Epithelial cell of proximal tubule (primary cell): Measurements from ENCODE around the gene RBP2. TPM values are rescaled to one million over a fixed set of nuclear protein-coding genes. Genes with fewer than 3 reads are reported as not detected.
A peak's percentile ranks its signal among the peaks of the same experiment; 100 is the strongest.

Source experiments
- DNase-seq: peaks from one replicate; pipeline ENCODE4 v3.0.0-alpha.2; 2011; ENCODE audit warnings: low read depth
- H3K4me3 ChIP-seq: 2 replicates; pipeline ENCODE4 v1.5.1; 2011; ENCODE audit warnings: low read depth, mild to moderate bottlenecking, low read length
- total RNA-seq: library from RNA; depleted of rRNA; stranded (reverse); fragments of >200 nt; gene quantifications from 2 replicates; pipeline ENCODE4 v1.2.3, GENCODE V29; 2015
- TF ChIP-seq, protein P1 (sequence below): conservative IDR thresholded peaks from 2 replicates; pipeline ENCODE4 v1.5.1; 2012; ENCODE audit warnings: low read depth, mild to moderate bottlenecking, low read length

Gene RBP2
- total RNA-seq, 1 donor from 2014 or later: not detected

DNA sequence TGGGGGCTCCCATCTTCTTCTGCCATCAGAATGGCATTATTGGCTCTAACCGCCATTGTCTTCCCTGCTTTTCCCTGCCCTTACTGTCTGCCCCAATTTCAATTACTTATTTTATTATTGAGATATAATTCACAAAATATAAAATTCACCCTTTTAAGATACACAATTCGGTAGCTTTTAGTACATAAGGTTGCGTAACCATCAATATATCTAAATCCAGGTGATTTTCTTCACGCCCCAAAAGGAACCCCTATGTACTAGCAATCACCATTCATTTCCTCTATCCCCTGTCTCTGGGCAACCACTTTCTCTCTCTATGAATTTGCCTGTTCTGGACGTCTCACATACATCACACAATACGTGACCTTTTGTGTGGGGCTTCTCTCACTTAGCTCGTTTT is 18.0 kb downstream of the RBP2 start:
- H3K4me3 ChIP-seq: no peak overlapping the region
- TF ChIP-seq, protein P1, sequence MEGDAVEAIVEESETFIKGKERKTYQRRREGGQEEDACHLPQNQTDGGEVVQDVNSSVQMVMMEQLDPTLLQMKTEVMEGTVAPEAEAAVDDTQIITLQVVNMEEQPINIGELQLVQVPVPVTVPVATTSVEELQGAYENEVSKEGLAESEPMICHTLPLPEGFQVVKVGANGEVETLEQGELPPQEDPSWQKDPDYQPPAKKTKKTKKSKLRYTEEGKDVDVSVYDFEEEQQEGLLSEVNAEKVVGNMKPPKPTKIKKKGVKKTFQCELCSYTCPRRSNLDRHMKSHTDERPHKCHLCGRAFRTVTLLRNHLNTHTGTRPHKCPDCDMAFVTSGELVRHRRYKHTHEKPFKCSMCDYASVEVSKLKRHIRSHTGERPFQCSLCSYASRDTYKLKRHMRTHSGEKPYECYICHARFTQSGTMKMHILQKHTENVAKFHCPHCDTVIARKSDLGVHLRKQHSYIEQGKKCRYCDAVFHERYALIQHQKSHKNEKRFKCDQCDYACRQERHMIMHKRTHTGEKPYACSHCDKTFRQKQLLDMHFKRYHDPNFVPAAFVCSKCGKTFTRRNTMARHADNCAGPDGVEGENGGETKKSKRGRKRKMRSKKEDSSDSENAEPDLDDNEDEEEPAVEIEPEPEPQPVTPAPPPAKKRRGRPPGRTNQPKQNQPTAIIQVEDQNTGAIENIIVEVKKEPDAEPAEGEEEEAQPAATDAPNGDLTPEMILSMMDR: no peak
- no peak for DNase-seq

DNA sequence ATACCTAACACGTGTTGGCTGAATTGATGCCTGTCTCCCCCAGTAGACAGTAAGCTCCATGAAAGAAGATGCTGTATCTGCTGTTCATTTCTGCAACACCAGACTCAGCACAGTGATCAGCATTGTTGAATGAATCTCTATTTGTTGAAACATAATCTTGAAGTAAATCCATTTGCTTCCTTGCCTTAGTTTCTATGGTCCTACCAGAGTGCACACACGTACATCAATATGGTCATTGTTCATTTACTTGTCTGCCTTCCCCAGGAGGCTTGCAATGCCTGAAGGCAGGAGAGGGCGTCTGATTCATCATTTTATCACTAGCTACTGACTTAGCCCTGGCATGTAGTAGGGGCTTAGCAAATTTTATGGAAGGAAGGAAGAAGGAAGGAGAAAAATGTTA is 19.2 kb downstream of the RBP2 start:
- H3K4me3 ChIP-seq: no peak overlapping the region
- TF ChIP-seq, protein P1: no peak
- DNase-seq: no peak

DNA sequence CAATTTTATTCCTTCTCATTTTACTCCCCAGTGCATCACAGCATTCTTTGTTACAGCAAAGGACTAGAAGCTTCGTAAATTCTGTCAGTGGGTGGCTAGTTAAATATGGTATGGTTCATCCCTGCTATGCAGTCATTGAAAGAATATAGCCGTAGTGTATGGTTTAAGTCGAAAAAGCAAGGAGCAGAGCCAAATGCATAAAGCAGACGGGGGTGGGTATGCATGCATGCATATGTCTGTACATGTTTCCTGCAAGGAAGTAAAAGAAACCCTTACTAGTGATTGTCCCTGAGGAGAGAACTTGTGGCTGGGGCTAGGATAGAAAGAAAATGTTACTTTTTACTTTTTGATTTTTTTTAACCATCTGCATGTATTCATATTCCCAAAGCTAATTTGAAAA is 19.9 kb downstream of the RBP2 start:
- TF ChIP-seq, protein P1: no peak
- no peak overlapping the region for H3K4me3 ChIP-seq
- no peak for DNase-seq

DNA sequence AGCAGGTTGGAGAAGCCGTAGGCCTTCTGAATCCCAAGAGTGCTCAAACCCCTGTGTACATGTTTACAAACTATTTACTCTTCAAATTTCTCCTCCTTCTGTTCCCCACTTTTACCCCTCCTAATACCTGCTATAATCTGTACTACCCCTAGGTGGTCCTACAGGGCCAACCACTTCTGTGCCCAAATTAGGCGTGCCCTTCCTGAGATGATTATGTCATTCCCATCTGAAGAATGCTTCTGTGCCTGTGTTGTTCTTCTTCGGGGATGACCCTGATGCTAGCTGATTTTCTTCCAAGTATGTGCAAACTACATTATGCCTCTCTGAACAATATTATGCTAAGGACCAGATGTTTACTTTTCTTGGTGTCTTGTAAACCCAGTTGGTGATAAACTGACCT is 20.5 kb downstream of the RBP2 start:
- no peak for DNase-seq
- TF ChIP-seq, protein P1: peak; percentile 18
- no peak overlapping the region for H3K4me3 ChIP-seq

DNA sequence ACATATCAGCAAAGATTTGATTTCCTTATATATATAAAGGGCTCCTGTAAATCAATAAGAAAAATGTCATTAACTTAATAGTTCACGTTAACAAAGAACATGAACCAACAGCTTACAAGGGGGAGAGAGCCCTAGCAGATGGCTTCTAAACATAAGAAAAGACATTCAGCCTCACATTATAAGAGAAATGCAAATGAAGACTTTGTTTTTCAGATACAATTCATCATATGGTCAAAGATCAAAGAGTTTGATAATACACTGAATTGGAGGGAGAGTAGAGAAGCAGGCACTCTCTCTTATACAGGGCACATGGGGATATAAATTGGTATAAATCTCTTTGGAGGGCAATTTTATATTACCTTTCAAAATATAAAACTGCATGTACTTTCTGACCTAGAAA is 21.1 kb downstream of the RBP2 start:
- TF ChIP-seq, protein P1: no peak

DNA sequence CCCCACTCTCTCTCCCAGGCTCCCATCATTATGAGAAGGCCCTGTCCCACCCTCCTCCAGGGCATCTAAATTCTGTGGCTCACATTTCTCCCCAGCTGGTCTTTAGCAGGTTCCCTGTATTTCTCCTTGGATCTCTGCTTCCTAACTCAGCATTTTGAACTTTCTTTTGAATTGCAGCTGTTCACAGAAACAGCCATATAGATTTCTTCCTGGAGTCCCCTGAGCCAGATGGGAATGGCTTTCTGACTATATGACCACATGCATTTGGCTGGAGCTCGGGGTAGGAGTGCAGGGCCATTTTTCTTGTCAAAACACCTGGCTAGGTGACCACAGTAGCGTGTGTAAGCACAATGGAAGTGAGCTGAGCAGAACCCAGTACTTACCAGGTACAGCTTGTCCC is 22.0 kb downstream of the RBP2 start:
- H3K4me3 ChIP-seq: no peak overlapping the region
- no peak for DNase-seq
- TF ChIP-seq, protein P1: no peak

More for the DNA sequence above, 21.1 kb downstream of the RBP2 start:
- no peak for DNase-seq
- no peak overlapping the region for H3K4me3 ChIP-seq

DNA sequence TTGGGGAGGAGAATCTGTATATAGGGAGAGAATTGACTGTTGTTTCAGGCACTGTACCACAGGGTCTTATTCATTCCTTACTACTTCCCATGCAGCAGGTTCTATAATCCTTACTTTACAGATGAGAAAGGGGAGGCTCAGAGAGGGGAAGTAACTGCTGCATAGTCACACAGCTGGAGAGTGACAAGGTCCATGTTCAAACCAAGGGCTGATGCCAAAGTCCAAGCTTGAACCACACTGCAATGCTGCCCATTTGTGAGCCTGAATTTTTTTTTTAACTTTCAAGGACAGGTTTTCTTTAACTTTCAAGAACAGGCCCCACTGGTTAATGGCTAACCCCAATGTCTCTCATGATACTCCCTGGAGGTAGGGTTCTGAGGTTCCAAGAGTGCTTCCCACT is 26.2 kb downstream of the RBP2 start:
- no peak overlapping the region for H3K4me3 ChIP-seq
- TF ChIP-seq, protein P1: no peak
- DNase-seq: no peak
